Colonic mucosa (tissue), 4 donors: ENCODE results near the gene KIF12. TPM values are rescaled to one million over a fixed set of nuclear protein-coding genes. Genes with fewer than 3 reads are reported as not detected.

Source experiments
- DNase-seq: peaks from one replicate; pipeline ENCODE4 v3.0.0-alpha.2; 2020
- H3K27ac ChIP-seq: fragments of 200-600 bp; one replicate; pipeline ENCODE4 v1.8.0; 2021
- H3K27me3 ChIP-seq: fragments of 200-600 bp; one replicate; pipeline ENCODE4 v1.8.0; 2021
- H3K36me3 ChIP-seq: fragments of 200-600 bp; one replicate; pipeline ENCODE4 v1.8.0; 2021
- H3K4me1 ChIP-seq: fragments of 200-600 bp; one replicate; pipeline ENCODE4 v1.8.0; 2021; ENCODE audit warnings: mild to moderate bottlenecking
- H3K4me3 ChIP-seq: fragments of 200-600 bp; one replicate; pipeline ENCODE4 v1.8.0; 2021
- H3K9ac ChIP-seq, 2 donors: one replicate each; pipeline ENCODE4 v1.7.0; 2013; ENCODE audit warnings: control low read depth in 2 of 2, low read depth in 2 of 2, low read length in 2 of 2
- H3K9me3 ChIP-seq: fragments of 200-600 bp; one replicate; pipeline ENCODE4 v1.8.0; 2021
- intact Hi-C: fragments of 100-400 bp; cut with DNase I; formaldehyde crosslinking; loops from one replicate; pipeline ENCODE4 v1.14.1; 2022
- total RNA-seq, 2 donors: library from RNA; stranded (reverse); fragmentation: NEBNext Ultra II Directional in 1 of 2; extraction: Animal tissue kit (Norgen Biotek cat#: 25700) in 1 of 2; gene quantifications; one replicate each; pipeline ENCODE4 v1.2.1, GENCODE V29; 2021
- TF ChIP-seq, protein P1 (sequence below): fragments of 200-600 bp; IDR thresholded peaks from one replicate; pipeline ENCODE4 v1.8.0; 2022; ENCODE audit warnings: antibody characterized with exemption, mild to moderate bottlenecking
- donor health status: healthy.
- donor health status: DM: no; HTN: no; CAD: no.
- donor health status: DM: no; HTN: no; CAD: no.

Gene KIF12
- total RNA-seq, 2 donors from 2014 or later, result 27.2 to 33.8 TPM

DNA sequence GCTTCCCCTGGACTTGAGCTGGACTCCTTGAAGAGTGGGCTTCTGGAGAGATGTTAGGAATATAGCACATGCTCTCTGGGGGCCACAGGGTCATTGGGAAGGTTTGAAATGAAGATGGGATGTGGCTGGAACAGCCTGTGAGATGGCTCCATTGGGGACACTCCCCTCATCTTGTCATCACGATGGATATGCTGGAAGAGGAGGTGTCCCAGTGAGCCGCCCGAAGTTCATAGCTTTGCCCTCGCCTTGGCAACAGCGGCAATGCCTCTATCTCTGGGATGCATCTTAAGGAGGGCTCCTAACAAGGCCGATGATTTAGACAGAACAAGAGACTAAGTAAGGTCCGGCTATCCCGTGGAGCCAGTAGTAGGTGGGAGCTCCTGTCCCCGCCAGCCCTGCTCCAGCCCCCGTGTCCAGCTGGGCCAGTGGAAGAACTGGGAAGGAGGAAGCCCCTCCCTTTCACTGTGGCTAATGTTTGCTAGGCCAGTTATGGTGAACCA lies 44.9 kb downstream of the KIF12 start:
- intact Hi-C loops, result no loop called here
- DNase-seq, result peak; percentile 10
- Histone ChIP-seq H3K9ac (no peak overlapping the region), H3K4me3 (no peak overlapping the region), H3K36me3 (no peaks in the 10 kb centered on the region), H3K9me3 (no peaks in the 10 kb centered on the region), H3K4me1 (no peaks in the 10 kb centered on the region), H3K27ac (no peak overlapping the region), H3K27me3 (no peaks in the 10 kb centered on the region)
- TF ChIP-seq, protein P1, sequence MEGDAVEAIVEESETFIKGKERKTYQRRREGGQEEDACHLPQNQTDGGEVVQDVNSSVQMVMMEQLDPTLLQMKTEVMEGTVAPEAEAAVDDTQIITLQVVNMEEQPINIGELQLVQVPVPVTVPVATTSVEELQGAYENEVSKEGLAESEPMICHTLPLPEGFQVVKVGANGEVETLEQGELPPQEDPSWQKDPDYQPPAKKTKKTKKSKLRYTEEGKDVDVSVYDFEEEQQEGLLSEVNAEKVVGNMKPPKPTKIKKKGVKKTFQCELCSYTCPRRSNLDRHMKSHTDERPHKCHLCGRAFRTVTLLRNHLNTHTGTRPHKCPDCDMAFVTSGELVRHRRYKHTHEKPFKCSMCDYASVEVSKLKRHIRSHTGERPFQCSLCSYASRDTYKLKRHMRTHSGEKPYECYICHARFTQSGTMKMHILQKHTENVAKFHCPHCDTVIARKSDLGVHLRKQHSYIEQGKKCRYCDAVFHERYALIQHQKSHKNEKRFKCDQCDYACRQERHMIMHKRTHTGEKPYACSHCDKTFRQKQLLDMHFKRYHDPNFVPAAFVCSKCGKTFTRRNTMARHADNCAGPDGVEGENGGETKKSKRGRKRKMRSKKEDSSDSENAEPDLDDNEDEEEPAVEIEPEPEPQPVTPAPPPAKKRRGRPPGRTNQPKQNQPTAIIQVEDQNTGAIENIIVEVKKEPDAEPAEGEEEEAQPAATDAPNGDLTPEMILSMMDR, result no peak

DNA sequence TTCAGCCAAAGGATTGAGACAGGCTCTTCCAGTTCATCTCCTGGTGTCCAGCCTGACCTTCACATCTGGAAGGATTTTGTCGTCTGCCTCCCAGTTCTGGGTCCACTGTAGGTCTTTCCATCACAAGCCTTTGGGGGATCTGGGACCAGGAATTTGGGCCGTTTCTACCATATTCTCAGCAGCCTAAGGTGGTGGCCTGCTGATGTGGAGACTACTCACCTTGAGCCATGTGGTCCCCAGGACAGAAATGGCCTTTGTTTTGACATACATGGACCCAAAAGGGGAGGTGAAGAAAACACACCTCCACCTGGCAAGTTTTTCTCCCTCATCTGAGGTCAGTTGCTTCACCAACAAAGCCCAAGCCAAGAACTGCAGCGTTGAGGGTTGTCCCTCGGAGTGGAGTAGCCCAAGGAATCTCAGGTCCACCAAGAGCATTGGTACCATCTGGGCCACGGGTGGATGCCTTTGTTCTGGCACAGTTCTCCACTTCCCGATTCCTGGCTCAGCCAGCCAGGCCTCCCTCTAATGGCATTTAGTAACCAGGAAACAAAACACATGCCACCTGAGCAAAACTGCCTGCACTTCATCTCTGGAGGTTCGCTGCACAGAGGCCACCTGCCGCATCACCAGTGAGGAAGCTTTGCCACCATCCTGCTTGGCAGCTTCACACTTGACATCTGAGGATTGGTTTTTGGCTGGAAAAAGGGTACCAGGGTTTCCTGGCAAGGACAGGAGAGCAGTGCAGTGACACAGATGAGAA lies 45.7 kb downstream of the KIF12 start:
- Histone ChIP-seq H3K27ac (no peak overlapping the region), H3K4me3 (no peak overlapping the region), H3K9ac (no peak overlapping the region), H3K36me3 (no peaks in the 10 kb centered on the region), H3K4me1 (no peaks in the 10 kb centered on the region), H3K27me3 (no peaks in the 10 kb centered on the region), H3K9me3 (no peaks in the 10 kb centered on the region)
- TF ChIP-seq, protein P1, result no peak
- DNase-seq, result peak; percentile 18
- intact Hi-C loops, result no loop called here

DNA sequence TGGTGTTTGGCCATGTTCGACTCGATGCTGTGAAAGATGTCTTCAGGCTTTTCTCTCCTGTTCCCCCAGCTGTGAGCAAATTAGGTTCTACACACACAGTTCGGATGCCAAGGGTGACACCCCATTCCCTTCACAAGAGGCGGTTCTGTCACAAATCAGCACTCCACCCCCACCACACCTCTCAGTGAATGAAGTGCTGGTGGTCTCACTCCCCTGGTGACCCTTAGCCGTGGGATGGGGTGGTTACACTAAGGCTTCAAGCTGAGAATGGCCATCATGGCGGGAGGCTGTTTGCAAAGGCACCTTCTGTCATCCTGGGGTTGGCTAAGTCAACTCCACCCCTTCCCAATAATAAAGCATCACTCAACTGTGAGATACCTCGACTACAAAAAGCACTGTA lies 47.4 kb downstream of the KIF12 start:
- intact Hi-C loops, result no loop called here
- Histone ChIP-seq H3K36me3 (no peaks in the 10 kb centered on the region), H3K27ac (no peak overlapping the region), H3K9me3 (no peaks in the 10 kb centered on the region), H3K9ac (no peak overlapping the region), H3K4me1 (no peaks in the 10 kb centered on the region), H3K4me3 (no peak overlapping the region), H3K27me3 (no peaks in the 10 kb centered on the region)
- TF ChIP-seq, protein P1, result no peak
- peak; percentile 13 for DNase-seq

DNA sequence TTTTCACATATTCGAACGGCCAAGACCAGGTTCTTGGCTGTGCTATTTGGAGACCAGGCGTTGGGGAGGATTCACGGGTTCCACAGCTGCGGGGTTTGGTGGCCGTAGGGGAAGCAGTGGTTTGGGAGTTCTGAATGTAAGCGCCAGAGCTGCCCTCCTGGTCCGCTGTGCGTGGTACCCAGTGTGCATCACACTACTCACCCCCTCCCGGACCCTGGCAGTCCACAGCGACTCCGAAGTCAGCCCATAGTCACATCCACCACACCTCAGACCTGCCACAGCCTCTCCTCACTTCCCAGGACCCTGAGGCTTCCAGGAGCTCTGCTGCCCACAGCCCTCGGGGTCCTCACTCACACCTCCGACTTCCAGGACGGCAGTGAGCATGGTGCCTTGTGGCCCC lies 47.8 kb downstream of the KIF12 start:
- intact Hi-C loops, result no loop called here
- Histone ChIP-seq H3K4me3 (no peak overlapping the region), H3K9me3 (no peaks in the 10 kb centered on the region), H3K4me1 (no peaks in the 10 kb centered on the region), H3K9ac (no peak overlapping the region), H3K27me3 (no peaks in the 10 kb centered on the region), H3K36me3 (no peaks in the 10 kb centered on the region), H3K27ac (no peak overlapping the region)
- TF ChIP-seq, protein P1, result no peak
- DNase-seq, result no peak

DNA sequence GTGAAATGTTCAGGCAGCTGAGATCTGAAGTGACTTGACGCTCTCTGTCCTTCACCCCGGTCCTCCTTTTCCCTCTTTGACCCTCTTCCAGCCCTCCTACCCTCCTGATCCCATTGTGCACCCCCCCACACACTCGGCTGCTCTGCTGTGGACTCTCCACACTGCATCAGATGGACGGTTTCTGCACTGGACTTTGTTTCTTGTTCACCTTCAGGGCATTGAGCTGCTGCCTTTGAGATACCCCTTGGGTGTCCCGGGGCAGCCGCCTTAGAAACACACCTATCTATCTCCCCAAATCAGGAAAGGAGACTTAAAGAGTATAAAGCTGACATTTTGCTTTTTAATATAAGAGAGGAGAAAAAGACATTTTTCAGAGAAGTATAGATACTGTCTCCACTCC lies 48.4 kb downstream of the KIF12 start:
- no peaks in the 10 kb centered on the region for H3K36me3 ChIP-seq
- DNase-seq, result no peak

More for the DNA sequence above, 48.4 kb downstream of the KIF12 start:
- H3K27me3 ChIP-seq, result no peaks in the 10 kb centered on the region
- TF ChIP-seq, protein P1, result no peak
- H3K27ac ChIP-seq, result no peak overlapping the region
- no peaks in the 10 kb centered on the region for H3K4me1 ChIP-seq
- H3K9me3 ChIP-seq, result no peaks in the 10 kb centered on the region
- H3K9ac ChIP-seq, result no peak overlapping the region
- no peak overlapping the region for H3K4me3 ChIP-seq
- intact Hi-C loops, result no loop called here
